PC-3 (cell line): ENCODE results near the gene MACROD2. TPM values are rescaled to one million over a fixed set of nuclear protein-coding genes. Genes with fewer than 3 reads are reported as not detected.

Source experiments
- ATAC-seq: fragments of 200-7000 bp; cut with Tn5 transposase; 2 replicates; pipeline ENCODE4 v1.9.1; 2020; ENCODE audit warnings: mild to moderate bottlenecking, moderate library complexity
- BruUV-seq: library from RNA; stranded (reverse); fragments of 400-500 nt; replicated peaks from 2 replicates; lab custom pipeline; 2021; lab: Mats Ljungman, UMichigan
- CTCF ChIA-PET: fragments of 300-600 bp; sonication (Branson Sonifier 250); formaldehyde crosslinking; loops from one replicate; lab custom pipeline; 2022; ENCODE audit warnings: antibody characterized with exemption; lab: Charles Lee
- POLR2A ChIA-PET: fragments of 300-600 bp; sonication (Branson Sonifier 250); formaldehyde crosslinking; loops from one replicate; lab custom pipeline; 2022; ENCODE audit warnings: antibody characterized with exemption; ENCODE audit not compliant: unreplicated experiment; lab: Charles Lee
- DNase-seq: peaks from one replicate; pipeline ENCODE4 v3.0.0-alpha.2; 2015
- H2AFZ ChIP-seq: fragments of 300-600 bp; sonication (generic); 2 replicates; pipeline ENCODE4 v1.6.0; 2016; ENCODE audit warnings: antibody characterized with exemption, low read length
- H3F3A ChIP-seq: fragments of 300-600 bp; sonication (generic); one replicate; pipeline ENCODE4 v1.6.0; 2017; ENCODE audit warnings: antibody characterized with exemption, low read length, control low read depth, mild to moderate bottlenecking; ENCODE audit not compliant: unreplicated experiment
- H3K27ac ChIP-seq: fragments of 300-600 bp; sonication (generic); 2 replicates; pipeline ENCODE4 v1.5.1; 2016; ENCODE audit warnings: mild to moderate bottlenecking, low read length
- H3K27me3 ChIP-seq: fragments of 300-600 bp; sonication (generic); 2 replicates; pipeline ENCODE4 v1.6.1; 2016; ENCODE audit warnings: low read length, mixed read lengths
- H3K36me3 ChIP-seq: fragments of 300-600 bp; sonication (generic); 2 replicates; pipeline ENCODE4 v1.6.1; 2016; ENCODE audit warnings: low read depth, mixed run types, low read length, mixed read lengths
- H3K4me1 ChIP-seq: fragments of 300-600 bp; sonication (generic); 2 replicates; pipeline ENCODE4 v1.5.1; 2016; ENCODE audit warnings: low read length; ENCODE audit not compliant: insufficient read depth
- H3K4me2 ChIP-seq: fragments of 300-600 bp; sonication (generic); 2 replicates; pipeline ENCODE4 v1.6.0; 2016; ENCODE audit warnings: low read length
- H3K4me3 ChIP-seq: fragments of 300-600 bp; sonication (generic); 2 replicates; pipeline ENCODE4 v1.5.1; 2016; ENCODE audit warnings: mild to moderate bottlenecking, low read length, mixed read lengths
- H3K79me2 ChIP-seq: fragments of 300-600 bp; sonication (generic); 2 replicates; pipeline ENCODE4 v1.6.1; 2017; ENCODE audit warnings: low read length, mixed read lengths
- H3K9ac ChIP-seq: fragments of 300-600 bp; sonication (generic); 2 replicates; pipeline ENCODE4 v1.6.0; 2016; ENCODE audit warnings: mild to moderate bottlenecking, low read length
- H3K9me2 ChIP-seq: fragments of 300-600 bp; sonication (generic); replicated peaks from 2 replicates; pipeline ENCODE4 v1.6.1; 2016; ENCODE audit warnings: mixed run types, low read length, mixed read lengths
- H3K9me3 ChIP-seq: fragments of 300-600 bp; sonication (generic); 2 replicates; pipeline ENCODE4 v1.6.1; 2016; ENCODE audit warnings: low read length, mixed read lengths
- H4K20me1 ChIP-seq: fragments of 300-600 bp; sonication (generic); 2 replicates; pipeline ENCODE4 v1.6.1; 2016; ENCODE audit warnings: low read length, mixed read lengths
- CTCF ChIP-seq: fragments of 300-600 bp; sonication (generic); conservative IDR thresholded peaks from 2 replicates; pipeline ENCODE4 v1.5.1; 2017; ENCODE audit warnings: antibody characterized with exemption, low read depth, mild to moderate bottlenecking, low read length
- EZH2 ChIP-seq: fragments of 300-600 bp; sonication (generic); IDR thresholded peaks from one replicate; pipeline ENCODE4 v1.6.1; 2017; ENCODE audit warnings: antibody characterized with exemption, mild to moderate bottlenecking, low read length; ENCODE audit not compliant: unreplicated experiment
- EZH2phosphoT487 ChIP-seq: fragments of 300-600 bp; sonication (generic); IDR thresholded peaks from 2 replicates; pipeline ENCODE4 v1.6.1; 2018; ENCODE audit warnings: mild to moderate bottlenecking, antibody characterized with exemption, low read length, borderline replicate concordance
- intact Hi-C: fragments of 100-400 bp; cut with micrococcal nuclease; formaldehyde crosslinking; loops from 2 replicates; pipeline ENCODE4 v1.9.0; 2023
- total RNA-seq: library from RNA; depleted of rRNA; stranded (reverse); fragments of >200 nt; gene quantifications from 2 replicates; pipeline ENCODE4 v1.2.3, GENCODE V29; 2014

MACROD2 gene
- total RNA-seq, 1 experiment from 2014 or later, result 3.1 TPM

- no peaks in the 10 kb centered on the region for H3K9me3 ChIP-seq
- no peaks in the 10 kb centered on the region for H3F3A ChIP-seq
- no peaks in the 10 kb centered on the region for H3K9me2 ChIP-seq
- H3K79me2 ChIP-seq, result no peaks in the 10 kb centered on the region
- no peak for ATAC-seq
- TF ChIP-seq EZH2, result no peak
- no peak for TF ChIP-seq EZH2phosphoT487
- no peak for TF ChIP-seq CTCF
- no peak overlapping the region for H2AFZ ChIP-seq
- H4K20me1 ChIP-seq, result no peaks in the 10 kb centered on the region
- CTCF ChIA-PET, result no interaction called here
- POLR2A ChIA-PET, result no interaction called here
- intact Hi-C loops, result no loop called here
- H3K4me1 ChIP-seq, result no peaks in the 10 kb centered on the region
- H3K9ac ChIP-seq, result no peak overlapping the region
- no peaks in the 10 kb centered on the region for H3K27me3 ChIP-seq
- H3K36me3 ChIP-seq, result no peaks in the 10 kb centered on the region
- no peak overlapping the region for H3K4me2 ChIP-seq
- H3K4me3 ChIP-seq, result no peak overlapping the region
- BruUV-seq, result no TSS peak
- no peak for DNase-seq
- no peak overlapping the region for H3K27ac ChIP-seq
Measured at GRCh38 chr20:15627089-15627488, 1631.8 kb downstream of the MACROD2 start.

- H3K9me2 ChIP-seq, result no peaks in the 10 kb centered on the region
- H3K27me3 ChIP-seq, result no peaks in the 10 kb centered on the region
- no peak overlapping the region for H2AFZ ChIP-seq
- H3K4me1 ChIP-seq, result no peaks in the 10 kb centered on the region
- no peaks in the 10 kb centered on the region for H3K9me3 ChIP-seq
- no peak overlapping the region for H3K9ac ChIP-seq
- H3K36me3 ChIP-seq, result no peaks in the 10 kb centered on the region
- no peaks in the 10 kb centered on the region for H4K20me1 ChIP-seq
- DNase-seq, result no peak
- no peaks in the 10 kb centered on the region for H3F3A ChIP-seq
- ChIA-PET CTCF (no interaction called here), POLR2A (no interaction called here)
- intact Hi-C loops, result no loop called here
- no peak for ATAC-seq
- no peak overlapping the region for H3K4me3 ChIP-seq
- H3K4me2 ChIP-seq, result no peak overlapping the region
- BruUV-seq, result no TSS peak
- no peak overlapping the region for H3K27ac ChIP-seq
- TF ChIP-seq CTCF (no peak), EZH2 (no peak), EZH2phosphoT487 (no peak)
- H3K79me2 ChIP-seq, result no peaks in the 10 kb centered on the region
Measured at GRCh38 chr20:15627501-15627903, 1632.2 kb downstream of the MACROD2 start.

GRCh38 chr20:15628851-15629353, 1633.6 kb downstream of the MACROD2 start:
- no peak overlapping the region for H3K4me3 ChIP-seq
- H3K9ac ChIP-seq, result no peak overlapping the region
- no peaks in the 10 kb centered on the region for H4K20me1 ChIP-seq
- DNase-seq (no peak), ATAC-seq (no peak)
- H3K4me2 ChIP-seq, result no peak overlapping the region
- no peaks in the 10 kb centered on the region for H3K9me3 ChIP-seq
- H2AFZ ChIP-seq, result no peak overlapping the region
- CTCF ChIA-PET, result no interaction called here
- intact Hi-C loops, result no loop called here
- no peaks in the 10 kb centered on the region for H3K9me2 ChIP-seq
- no peaks in the 10 kb centered on the region for H3K27me3 ChIP-seq
- H3K36me3 ChIP-seq, result no peaks in the 10 kb centered on the region
- H3K27ac ChIP-seq, result no peak overlapping the region
- POLR2A ChIA-PET, result no interaction called here
- H3F3A ChIP-seq, result no peaks in the 10 kb centered on the region
- TF ChIP-seq CTCF (no peak), EZH2 (no peak), EZH2phosphoT487 (no peak)
- no peaks in the 10 kb centered on the region for H3K79me2 ChIP-seq
- no TSS peak for BruUV-seq
- H3K4me1 ChIP-seq, result no peaks in the 10 kb centered on the region
